Measurements from ENCODE around the gene NUPR2. TPM values are rescaled to one million over a fixed set of nuclear protein-coding genes. Genes with fewer than 3 reads are reported as not detected.
"Not testable (repeated sequence)": the region's sequence is repeated elsewhere in the genome, so short reads cannot be mapped to it uniquely, and the experiment has no call there.

Gene NUPR2
- total RNA-seq, 1 experiment from 2014 or later: not detected

DNA sequence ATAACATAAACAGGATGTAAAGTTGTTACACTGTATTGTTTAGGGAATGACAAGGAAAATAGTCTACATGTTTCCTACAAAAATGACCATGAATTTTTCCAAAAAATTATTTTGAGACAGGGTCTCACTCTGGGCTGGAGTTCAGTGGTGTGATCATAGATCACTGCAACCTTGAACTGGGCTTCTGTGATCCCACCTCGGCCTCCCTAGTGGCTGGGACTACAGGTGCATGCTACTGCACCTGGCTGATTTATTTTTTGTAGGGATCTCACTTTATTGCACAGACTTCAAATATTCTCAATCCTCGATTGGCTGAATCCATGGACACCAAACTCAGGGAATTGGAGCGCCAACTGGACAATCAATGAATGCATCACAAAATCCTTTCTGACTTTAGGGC is 16.6 kb downstream of the NUPR2 start:
- Histone ChIP-seq H3K36me3 (peaks cover 63% of the 10 kb centered on the region), H3K4me3 (no peak overlapping the region), H3K9me3 (replicated peaks) (no peaks in the 10 kb centered on the region), H3K27ac (no peak overlapping the region), H3K27me3 (replicated peaks) (no peaks in the 10 kb centered on the region), H3K4me1 (replicated peaks) (peaks cover 4% of the 10 kb centered on the region)
- no peak for DNase-seq (ENCODE audit: low read depth in 1 of 2, low spot score in 2 of 2)

DNA sequence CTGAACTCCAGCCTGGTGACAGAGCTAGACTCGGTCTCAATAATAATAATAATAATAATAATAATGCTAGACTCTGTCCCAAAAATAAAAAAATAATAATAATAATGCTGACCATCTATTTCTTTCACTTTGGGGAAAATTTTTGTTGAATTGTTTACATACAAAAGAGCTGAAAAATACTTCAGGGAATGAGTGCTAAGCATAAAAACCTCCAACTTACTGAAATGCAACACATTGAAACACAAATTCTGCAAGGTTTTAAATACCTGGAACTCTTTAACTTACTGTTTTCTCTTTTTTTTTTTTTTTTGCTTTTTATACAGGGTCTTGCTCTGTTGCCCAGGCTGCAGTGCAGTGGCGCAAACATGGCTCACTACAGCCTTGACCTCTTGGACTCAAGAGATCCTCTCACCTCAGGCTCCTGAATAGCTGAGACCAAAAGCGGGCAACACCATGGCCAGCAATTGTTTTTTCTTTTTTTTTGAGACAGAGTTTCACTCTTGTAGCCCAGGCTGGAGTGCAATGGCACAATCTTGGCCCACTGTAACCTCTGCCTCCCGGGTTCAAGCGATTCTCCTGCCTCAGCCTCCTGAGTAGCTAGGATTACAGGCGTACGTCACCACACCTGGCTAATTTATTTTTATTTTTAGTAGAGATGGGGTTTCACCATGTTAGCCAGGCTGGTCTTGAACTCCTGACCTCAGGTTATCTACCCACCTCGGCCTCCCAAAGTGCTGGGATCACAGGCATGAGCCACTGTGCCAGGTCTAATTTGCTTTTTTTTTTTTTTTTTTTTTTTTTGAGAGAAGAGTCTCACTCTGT is 17.8 kb downstream of the NUPR2 start:
- H3K9me3 ChIP-seq (replicated peaks); DNase-seq (ENCODE audit: low read depth in 1 of 2, low spot score in 2 of 2); H3K27ac ChIP-seq; H3K4me1 ChIP-seq (replicated peaks); H3K27me3 ChIP-seq (replicated peaks); H3K4me3 ChIP-seq: not testable (repeated sequence)
- H3K36me3 ChIP-seq: peaks cover 50% of the 10 kb centered on the region

DNA sequence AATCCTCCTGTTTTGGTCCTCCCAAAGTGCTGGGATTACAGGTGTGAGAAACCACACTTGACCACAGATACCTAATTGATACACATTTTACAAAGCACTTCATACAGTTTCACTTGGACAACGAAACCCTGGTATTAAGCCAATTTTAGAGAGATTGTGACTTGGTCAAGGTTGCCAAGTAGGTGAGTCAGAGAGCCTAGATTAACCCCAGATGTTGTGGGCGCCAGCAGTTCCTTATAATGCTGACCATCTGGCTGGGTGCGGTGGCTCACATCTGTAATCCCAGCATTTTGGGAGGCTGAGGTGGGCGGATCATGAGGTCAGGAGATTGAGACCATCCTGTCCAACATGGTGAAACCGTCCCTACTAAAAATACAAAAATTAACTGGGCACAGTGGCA is 18.5 kb downstream of the NUPR2 start:
- Histone ChIP-seq H3K27me3 (replicated peaks) (no peaks in the 10 kb centered on the region), H3K9me3 (replicated peaks) (no peaks in the 10 kb centered on the region), H3K4me1 (replicated peaks) (peaks cover 4% of the 10 kb centered on the region), H3K4me3 (no peak overlapping the region), H3K36me3 (peaks cover 43% of the 10 kb centered on the region), H3K27ac (no peak overlapping the region)
- peak in 1 of 2 experiments; percentile 14 for DNase-seq (ENCODE audit: low read depth in 1 of 2, low spot score in 2 of 2)

DNA sequence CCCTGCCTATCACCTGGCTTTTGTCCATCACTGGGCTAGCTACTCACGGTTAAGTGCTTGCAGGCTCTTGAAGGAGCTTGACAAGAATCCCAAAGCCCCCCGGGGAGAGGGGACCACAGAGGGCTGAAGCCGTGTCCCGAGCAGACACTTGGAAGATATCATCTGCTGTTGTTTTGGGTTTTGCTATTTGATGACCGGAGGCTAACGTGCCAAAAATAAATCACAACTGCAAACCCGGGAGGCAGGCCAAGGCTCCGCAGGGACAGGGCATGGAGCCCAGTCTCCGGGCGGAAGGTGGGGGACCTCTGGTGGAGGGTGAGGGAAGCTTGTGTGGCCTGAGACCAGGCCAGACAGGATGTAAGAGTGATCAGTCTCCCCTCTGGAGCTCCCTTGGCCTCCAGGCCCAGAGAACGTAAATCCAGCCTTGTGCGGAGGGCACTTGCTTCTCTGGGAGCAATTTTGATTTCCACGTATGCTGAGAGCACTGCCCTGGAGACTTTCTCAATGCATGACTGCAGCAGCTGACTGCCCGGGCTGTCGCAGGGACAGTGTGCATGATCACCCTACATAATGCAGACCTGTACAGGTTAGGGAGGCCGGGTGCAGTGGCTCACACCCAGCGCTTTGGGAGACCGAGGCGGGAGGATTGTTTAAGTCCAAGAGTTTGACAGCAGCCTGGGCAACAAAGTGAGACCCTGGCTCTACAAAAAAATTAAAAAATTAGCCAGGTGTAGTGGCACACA is 23.3 kb downstream of the NUPR2 start, which contains the start of gene PHKG1:
Gene PHKG1, minus strand, starts transcription at position 164 of the 743 bp plus-strand sequence. CDS start 4,011 bp downstream, outside the sequence.
- Histone ChIP-seq H3K9me3 (replicated peaks) (no peaks in the 10 kb centered on the region), H3K27ac (no peak within 1 kb of the TSS), H3K36me3 (peaks cover 7% of the 10 kb centered on the region; the same call in 1 of the 2 replicates), H3K4me3 (no peak within 1 kb of the TSS), H3K4me1 (replicated peaks) (peaks cover 4% of the 10 kb centered on the region), H3K27me3 (replicated peaks) (no peaks in the 10 kb centered on the region)
- peak; percentile 26 to 67 for DNase-seq (ENCODE audit: low read depth in 1 of 2, low spot score in 2 of 2)

DNA sequence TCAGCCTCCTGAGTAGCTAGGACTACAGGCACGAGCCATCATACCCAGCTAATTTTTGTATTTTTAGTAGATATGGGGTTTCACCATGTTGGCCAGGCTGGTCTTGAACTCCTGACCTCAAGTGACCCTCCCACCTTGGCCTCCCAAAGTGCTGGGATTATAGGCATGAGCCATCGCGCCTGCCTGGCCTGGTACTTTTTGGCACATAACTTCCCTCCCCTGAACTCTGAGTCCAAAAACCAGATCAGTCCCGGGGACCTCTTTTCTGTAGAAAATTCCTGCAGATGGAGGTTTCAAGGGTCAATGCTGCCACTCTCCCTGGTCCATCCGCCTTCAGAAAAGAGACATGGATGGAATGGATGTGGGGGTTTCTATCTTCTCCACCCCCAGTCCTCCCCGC is 23.8 kb downstream of the NUPR2 start:
- DNase-seq (ENCODE audit: low read depth in 1 of 2, low spot score in 2 of 2); H3K4me1 ChIP-seq (replicated peaks); H3K9me3 ChIP-seq (replicated peaks); H3K4me3 ChIP-seq; H3K36me3 ChIP-seq; H3K27ac ChIP-seq; H3K27me3 ChIP-seq (replicated peaks): not testable (repeated sequence)

DNA sequence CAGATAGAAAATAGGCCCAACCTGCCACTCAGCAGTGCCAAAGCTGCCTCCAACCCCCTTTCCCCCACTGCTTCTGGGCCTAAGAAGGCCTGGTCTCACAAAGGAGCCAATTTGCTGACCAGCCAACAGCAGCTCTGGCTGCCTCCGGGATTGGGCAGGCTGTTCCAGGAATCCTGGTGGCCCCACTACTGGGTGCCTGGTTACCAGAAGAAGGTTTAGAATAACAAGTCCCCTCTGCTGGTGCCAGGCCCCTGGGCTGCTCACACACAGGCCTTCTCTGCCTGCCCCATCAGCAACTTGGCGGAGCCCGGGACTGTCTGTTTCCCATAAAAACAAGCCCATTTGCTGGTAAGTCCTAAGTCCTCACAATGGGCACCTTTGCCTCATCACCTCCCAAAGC is 24.6 kb downstream of the NUPR2 start:
- no peak for DNase-seq (ENCODE audit: low read depth in 1 of 2, low spot score in 2 of 2)
- H3K9me3 ChIP-seq (replicated peaks): no peaks in the 10 kb centered on the region
- no peaks in the 10 kb centered on the region for H3K36me3 ChIP-seq
- no peak overlapping the region for H3K27ac ChIP-seq
- no peak overlapping the region for H3K4me3 ChIP-seq
- H3K4me1 ChIP-seq (replicated peaks): no peaks in the 10 kb centered on the region
- no peaks in the 10 kb centered on the region for H3K27me3 ChIP-seq (replicated peaks)

DNA sequence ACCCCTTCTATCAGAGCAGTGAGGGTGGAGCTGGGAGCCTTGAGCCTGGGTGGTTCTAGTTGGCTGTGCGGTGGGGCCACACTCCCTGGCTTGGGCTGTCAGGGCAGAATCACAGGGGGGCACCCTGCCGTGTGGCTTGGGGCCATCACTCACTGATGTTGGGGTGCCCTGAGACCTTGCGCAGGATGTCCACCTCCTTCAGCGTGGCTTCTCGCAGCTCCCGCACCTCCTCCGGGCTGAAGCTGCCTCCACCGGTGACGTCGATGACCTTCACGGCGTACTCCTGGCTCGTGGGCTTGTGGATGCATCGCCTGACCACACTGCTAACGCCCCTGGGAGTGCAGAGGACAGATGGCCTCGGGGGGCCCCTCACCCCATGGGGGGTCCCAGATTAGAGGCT is 28.8 kb downstream of the NUPR2 start:
- H3K27me3 ChIP-seq (replicated peaks): no peaks in the 10 kb centered on the region
- no peaks in the 10 kb centered on the region for H3K9me3 ChIP-seq (replicated peaks)
- no peaks in the 10 kb centered on the region for H3K4me1 ChIP-seq (replicated peaks)
- 0 out of 2 replicates have a peak, but pooled peaks cover 3% of the 10 kb centered on the region for H3K36me3 ChIP-seq
- DNase-seq (ENCODE audit: low read depth in 1 of 2, low spot score in 2 of 2): no peak
- no peak overlapping the region for H3K27ac ChIP-seq
- H3K4me3 ChIP-seq: no peak overlapping the region

DNA sequence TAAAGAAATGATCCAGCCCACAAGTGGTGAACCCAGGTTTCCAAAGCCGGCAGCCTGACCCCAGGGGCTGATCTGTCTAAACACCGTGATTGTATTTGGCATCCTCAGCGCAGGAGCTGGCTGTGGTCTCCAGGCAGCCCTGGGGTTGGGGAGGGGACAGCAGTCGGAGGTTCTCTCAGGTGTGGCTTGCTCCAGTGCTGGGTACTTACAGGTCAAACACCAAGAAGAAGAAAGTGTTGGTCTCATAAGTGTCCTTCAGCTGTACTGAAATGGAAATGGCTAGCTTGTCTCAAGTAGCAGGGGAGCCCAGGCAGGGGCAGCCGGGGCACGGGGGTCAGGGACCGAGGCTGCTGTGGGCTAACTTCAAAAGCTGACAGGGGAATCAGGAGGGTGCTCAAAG is 29.5 kb downstream of the NUPR2 start:
- Histone ChIP-seq H3K4me1 (replicated peaks) (no peaks in the 10 kb centered on the region), H3K9me3 (replicated peaks) (no peaks in the 10 kb centered on the region), H3K27ac (no peak overlapping the region), H3K27me3 (replicated peaks) (no peaks in the 10 kb centered on the region), H3K4me3 (no peak overlapping the region), H3K36me3 (peaks cover 3% of the 10 kb centered on the region; the same call in 1 of the 2 replicates)
- no peak for DNase-seq (ENCODE audit: low read depth in 1 of 2, low spot score in 2 of 2)

DNA sequence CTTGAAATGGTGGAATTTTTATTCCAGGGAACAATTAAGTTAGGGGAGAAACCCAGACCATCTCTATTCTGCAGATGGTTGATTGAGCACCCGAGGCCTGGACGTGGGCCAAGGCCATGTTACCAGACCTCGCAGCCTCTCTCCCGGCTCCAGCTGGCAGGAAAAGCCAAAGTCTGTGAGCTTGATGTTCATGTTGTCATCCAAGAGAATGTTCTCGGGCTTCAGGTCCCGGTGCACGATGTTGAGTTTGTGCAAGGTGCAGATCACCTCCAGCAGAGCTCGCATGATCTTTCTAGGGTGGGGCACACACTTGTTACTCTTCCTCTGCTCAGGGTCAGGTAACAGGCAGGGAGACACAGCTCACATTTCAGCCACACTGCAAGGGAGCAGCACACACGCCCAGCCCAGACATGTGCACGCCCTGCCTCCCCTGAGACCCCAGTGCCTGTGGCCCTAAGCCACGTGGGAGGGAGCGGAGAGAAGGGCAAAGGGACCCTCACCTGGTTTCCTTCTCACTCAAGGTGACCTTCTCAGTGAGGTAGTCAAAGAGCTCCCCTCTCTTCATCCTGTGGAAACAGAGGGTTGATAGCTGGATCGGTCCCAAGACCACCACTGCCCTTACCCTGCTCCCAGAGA is 32.9 kb downstream of the NUPR2 start:
- H3K27ac ChIP-seq: no peak overlapping the region
- H3K27me3 ChIP-seq (replicated peaks): no peaks in the 10 kb centered on the region
- no peak overlapping the region for H3K4me3 ChIP-seq
- H3K9me3 ChIP-seq (replicated peaks): no peaks in the 10 kb centered on the region
- H3K4me1 ChIP-seq (replicated peaks): peaks cover 7% of the 10 kb centered on the region
- DNase-seq (ENCODE audit: low read depth in 1 of 2, low spot score in 2 of 2): no peak
- peaks cover 18% of the 10 kb centered on the region for H3K36me3 ChIP-seq

DNA sequence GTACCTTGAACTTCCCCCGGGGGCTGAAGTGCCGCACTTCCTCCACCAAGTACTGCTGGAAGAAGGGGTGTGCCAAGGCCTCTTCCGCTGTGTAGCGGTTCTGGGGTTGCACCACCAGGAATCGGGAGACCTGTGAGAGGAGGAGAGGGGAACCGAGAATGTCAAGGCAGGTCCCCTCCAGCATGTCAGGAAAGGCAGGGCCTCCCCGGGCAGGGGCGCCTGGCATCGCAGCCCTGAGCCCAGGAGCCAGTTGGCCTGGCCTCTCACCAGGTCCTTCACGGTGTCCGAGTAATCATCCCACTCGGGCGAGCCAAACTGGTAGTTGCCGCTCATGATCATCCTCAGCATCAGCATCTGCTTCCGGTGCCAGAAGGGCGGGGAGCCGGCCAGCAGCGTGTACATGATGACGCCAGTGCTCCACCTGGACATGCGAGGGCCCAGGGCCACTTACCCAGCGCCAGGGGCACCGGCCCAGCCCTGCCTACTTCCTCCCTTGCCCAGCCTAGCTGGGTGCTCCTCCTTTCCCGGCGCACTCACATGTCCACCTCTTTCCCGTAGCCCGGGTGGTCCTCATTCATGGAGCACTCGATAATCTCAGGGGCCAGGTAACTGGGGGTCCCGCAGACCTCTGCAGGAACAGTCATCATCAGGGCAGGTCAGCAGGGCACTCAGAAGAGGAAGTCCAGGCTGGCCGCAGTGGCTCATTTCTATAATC is 34.4 kb downstream of the NUPR2 start:
- H3K27ac ChIP-seq: no peak overlapping the region
- H3K4me3 ChIP-seq: no peak overlapping the region
- H3K36me3 ChIP-seq: peaks cover 24% of the 10 kb centered on the region
- no peaks in the 10 kb centered on the region for H3K27me3 ChIP-seq (replicated peaks)
- H3K9me3 ChIP-seq (replicated peaks): no peaks in the 10 kb centered on the region
- peaks cover 7% of the 10 kb centered on the region for H3K4me1 ChIP-seq (replicated peaks)
- DNase-seq (ENCODE audit: low read depth in 1 of 2, low spot score in 2 of 2): no peak

DNA sequence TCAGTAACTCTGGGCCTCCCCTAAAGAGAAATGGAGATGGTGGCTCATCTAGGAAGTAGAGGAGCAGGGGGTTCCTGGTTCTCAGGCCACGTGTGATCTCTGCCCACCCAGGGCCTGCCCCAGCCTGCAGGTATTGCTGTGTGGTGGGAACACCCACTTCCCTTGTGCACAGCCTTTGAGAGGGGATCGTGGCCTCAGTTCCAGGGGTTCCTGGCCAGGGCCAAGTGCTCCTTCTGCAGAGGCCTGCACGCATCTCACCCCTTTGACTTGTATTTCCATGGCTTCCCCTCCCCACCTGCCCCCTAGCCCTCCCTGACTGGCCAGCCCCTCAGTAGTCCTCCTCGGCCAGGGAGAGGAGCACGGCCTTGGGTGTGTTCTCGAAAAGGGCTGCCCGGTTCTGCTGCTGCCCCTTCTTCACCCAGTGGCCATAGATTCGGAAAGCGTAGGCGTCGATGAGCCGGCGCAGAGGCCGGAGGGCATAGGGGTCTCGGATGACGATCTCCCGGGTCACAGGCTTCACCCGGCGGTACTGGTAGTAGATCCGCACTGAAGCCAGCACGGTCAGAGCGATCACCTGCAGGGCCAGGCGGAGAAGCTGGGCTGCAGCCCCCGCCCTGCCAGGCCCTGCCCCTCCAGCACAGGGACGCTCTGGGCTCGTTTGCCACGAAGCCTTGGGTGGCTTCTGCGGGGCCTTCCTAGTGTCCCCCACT is 35.3 kb downstream of the NUPR2 start:
- peaks cover 24% of the 10 kb centered on the region for H3K36me3 ChIP-seq
- not testable (repeated sequence) for H3K4me1 ChIP-seq (replicated peaks); H3K27me3 ChIP-seq (replicated peaks); H3K27ac ChIP-seq; DNase-seq (ENCODE audit: low read depth in 1 of 2, low spot score in 2 of 2); H3K4me3 ChIP-seq; H3K9me3 ChIP-seq (replicated peaks)

DNA sequence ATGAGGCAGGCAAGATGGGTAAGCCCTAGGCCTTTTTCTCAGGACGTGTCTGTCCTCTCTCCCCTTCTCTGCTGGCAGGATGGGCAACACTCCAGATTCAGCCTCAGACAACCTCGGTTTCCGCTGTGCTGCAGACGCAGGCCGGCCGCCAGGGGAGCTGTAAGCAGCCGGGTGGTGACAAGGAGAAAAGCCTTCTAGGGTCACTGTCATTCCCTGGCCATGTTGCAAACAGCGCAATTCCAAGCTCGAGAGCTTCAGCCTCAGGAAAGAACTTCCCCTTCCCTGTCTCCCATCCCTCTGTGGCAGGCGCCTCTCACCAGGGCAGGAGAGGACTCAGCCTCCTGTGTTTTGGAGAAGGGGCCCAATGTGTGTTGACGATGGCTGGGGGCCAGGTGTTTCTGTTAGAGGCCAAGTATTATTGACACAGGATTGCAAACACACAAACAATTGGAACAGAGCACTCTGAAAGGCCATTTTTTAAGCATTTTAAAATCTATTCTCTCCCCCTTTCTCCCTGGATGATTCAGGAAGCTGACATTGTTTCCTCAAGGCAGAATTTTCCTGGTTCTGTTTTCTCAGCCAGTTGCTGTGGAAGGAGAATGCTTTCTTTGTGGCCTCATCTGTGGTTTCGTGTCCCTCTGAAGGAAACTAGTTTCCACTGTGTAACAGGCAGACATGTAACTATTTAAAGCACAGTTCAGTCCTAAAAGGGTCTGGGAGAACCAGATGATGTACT is 36.6 kb downstream of the NUPR2 start:
- Histone ChIP-seq H3K9me3 (replicated peaks) (no peaks in the 10 kb centered on the region), H3K27me3 (replicated peaks) (no peaks in the 10 kb centered on the region), H3K27ac (0 out of 2 replicates have a peak overlapping the region, but pooled peaks have one; percentile 28), H3K4me1 (replicated peaks) (peaks cover 7% of the 10 kb centered on the region), H3K4me3 (no peak overlapping the region), H3K36me3 (peaks cover 24% of the 10 kb centered on the region)
- DNase-seq (ENCODE audit: low read depth in 1 of 2, low spot score in 2 of 2): peak; percentile 46 to 64

Measured in SJSA1 (cell line).